T-helper 17 cell (primary cell): ENCODE measurements around the gene ALOX5AP. TPM values are rescaled to one million over a fixed set of nuclear protein-coding genes. Genes with fewer than 3 reads are reported as not detected.

Experiments
- ATAC-seq: fragments of 150-1000 bp; cut with Tn5 transposase; 2 replicates; pipeline ENCODE4 v1.10.0; 2021; ENCODE audit warnings: mild to moderate bottlenecking, moderate library complexity
- DNase-seq, 3 donors: peaks; one replicate each; pipeline versions ENCODE4 v3.0.0 to v3.0.0-alpha.2; 2020 to 2021
- H3K9me3 ChIP-seq: one replicate; pipeline ENCODE4 v1.7.0; 2013; ENCODE audit warnings: low read length, mild to moderate bottlenecking; ENCODE audit not compliant: control insufficient read depth, poor library complexity, severe bottlenecking
- H3K27ac Mint-ChIP-seq: one replicate; pipeline ENCODE4 v1.8.0; 2022; ENCODE audit warnings: mild to moderate bottlenecking, moderate library complexity, mixed read lengths
- H3K27me3 Mint-ChIP-seq: one replicate; pipeline ENCODE4 v1.8.0; 2022; ENCODE audit warnings: mixed read lengths
- H3K36me3 Mint-ChIP-seq: one replicate; pipeline ENCODE4 v1.8.0; 2022; ENCODE audit warnings: low read depth, mixed read lengths
- H3K4me1 Mint-ChIP-seq: one replicate; pipeline ENCODE4 v1.8.0; 2022; ENCODE audit warnings: mild to moderate bottlenecking, mixed read lengths
- H3K4me3 Mint-ChIP-seq: one replicate; pipeline ENCODE4 v1.8.0; 2022; ENCODE audit warnings: mild to moderate bottlenecking, moderate library complexity, mixed read lengths
- total RNA-seq, 4 donors: library from RNA in 2 of 4; stranded (reverse) in 2 of 4; gene quantifications; one replicate each; pipeline ENCODE4 v1.2.3 and lab custom pipeline; 2022 to 2026

Gene ALOX5AP
- total RNA-seq, 2 donors from 2014 or later = 58.4 to 68.4 TPM

- H3K9me3 ChIP-seq = no peaks in the 10 kb centered on the region
- no peak for ATAC-seq
- H3K27me3 Mint-ChIP-seq = no peaks in the 10 kb centered on the region
- no peak for DNase-seq
- no peak overlapping the region for H3K4me3 Mint-ChIP-seq
- H3K36me3 Mint-ChIP-seq = no peaks in the 10 kb centered on the region
- peak overlapping the region; percentile 4 for H3K27ac Mint-ChIP-seq
- peaks cover 15% of the 10 kb centered on the region for H3K4me1 Mint-ChIP-seq
Observed at GRCh38 chr13:30805603-30806011, 70.3 kb downstream of the ALOX5AP start.

GRCh38 chr13:30806784-30807183, 71.4 kb downstream of the ALOX5AP start:
- no peak overlapping the region for H3K4me3 Mint-ChIP-seq
- no peak for DNase-seq
- ATAC-seq = no peak
- H3K27ac Mint-ChIP-seq = no peak overlapping the region
- no peaks in the 10 kb centered on the region for H3K36me3 Mint-ChIP-seq
- no peaks in the 10 kb centered on the region for H3K27me3 Mint-ChIP-seq
- H3K4me1 Mint-ChIP-seq = peaks cover 15% of the 10 kb centered on the region
- no peaks in the 10 kb centered on the region for H3K9me3 ChIP-seq

- no peak for DNase-seq
- H3K9me3 ChIP-seq = no peaks in the 10 kb centered on the region
- no peak overlapping the region for H3K27ac Mint-ChIP-seq
- ATAC-seq = no peak
- H3K27me3 Mint-ChIP-seq = no peaks in the 10 kb centered on the region
- H3K4me1 Mint-ChIP-seq = peaks cover 15% of the 10 kb centered on the region
- no peak overlapping the region for H3K4me3 Mint-ChIP-seq
- H3K36me3 Mint-ChIP-seq = no peaks in the 10 kb centered on the region
Observed at GRCh38 chr13:30807392-30807791, 72.0 kb downstream of the ALOX5AP start.

- DNase-seq (no peak), ATAC-seq (no peak)
- H3K9me3 ChIP-seq = no peaks in the 10 kb centered on the region
- H3K4me1 Mint-ChIP-seq = peaks cover 8% of the 10 kb centered on the region
- H3K27me3 Mint-ChIP-seq = no peaks in the 10 kb centered on the region
- H3K27ac Mint-ChIP-seq = no peak overlapping the region
- no peak overlapping the region for H3K4me3 Mint-ChIP-seq
- no peaks in the 10 kb centered on the region for H3K36me3 Mint-ChIP-seq
Observed at GRCh38 chr13:30808600-30808999, 73.3 kb downstream of the ALOX5AP start.

- no peaks in the 10 kb centered on the region for H3K36me3 Mint-ChIP-seq
- no peaks in the 10 kb centered on the region for H3K9me3 ChIP-seq
- ATAC-seq (no peak), DNase-seq (no peak)
- H3K4me3 Mint-ChIP-seq = no peak overlapping the region
- H3K27me3 Mint-ChIP-seq = no peaks in the 10 kb centered on the region
- no peak overlapping the region for H3K27ac Mint-ChIP-seq
- H3K4me1 Mint-ChIP-seq = peaks cover 7% of the 10 kb centered on the region
Observed at GRCh38 chr13:30809787-30810186, 74.4 kb downstream of the ALOX5AP start.

GRCh38 chr13:30810261-30810701, 74.9 kb downstream of the ALOX5AP start:
- ATAC-seq (no peak), DNase-seq (no peak)
- H3K4me3 Mint-ChIP-seq = no peak overlapping the region

GRCh38 chr13:30810801-30811200, 75.5 kb downstream of the ALOX5AP start:
- Mint-ChIP-seq H3K4me3 (no peak overlapping the region), H3K27ac (no peak overlapping the region), H3K36me3 (no peaks in the 10 kb centered on the region), H3K27me3 (no peaks in the 10 kb centered on the region), H3K4me1 (peaks cover 7% of the 10 kb centered on the region)
- no peak for ATAC-seq
- DNase-seq = no peak
- no peaks in the 10 kb centered on the region for H3K9me3 ChIP-seq

More at GRCh38 chr13:30810261-30810701, 74.9 kb downstream of the ALOX5AP start:
- H3K9me3 ChIP-seq = no peaks in the 10 kb centered on the region
- Mint-ChIP-seq H3K4me1 (peaks cover 7% of the 10 kb centered on the region), H3K36me3 (no peaks in the 10 kb centered on the region), H3K27me3 (no peaks in the 10 kb centered on the region), H3K27ac (no peak overlapping the region)

Other genes with a start within 250 kb of the ALOX5AP start
- gene USPL1, start 117.6 kb upstream of the ALOX5AP start, total RNA-seq = 10 to 100 TPM; 31.8 to 32.4 TPM
- not detected for gene MEDAG, start 170.7 kb downstream of the ALOX5AP start, total RNA-seq
- not detected for gene TEX26, start 197.1 kb downstream of the ALOX5AP start, total RNA-seq